Skeletal muscle tissue (tissue), 4 donors: Measurements from ENCODE around the gene CPT1C. TPM values are rescaled to one million over a fixed set of nuclear protein-coding genes. Genes with fewer than 3 reads are reported as not detected.

Source experiments
- H3K27ac ChIP-seq: one replicate; pipeline ENCODE4 v1.7.0; 2013; ENCODE audit warnings: mild to moderate bottlenecking, low read depth, low read length, inconsistent platforms
- H3K27me3 ChIP-seq, 3 donors: one replicate each; pipeline ENCODE4 v1.7.0; 2013; ENCODE audit warnings: low read length in 3 of 3; ENCODE audit not compliant: control insufficient read depth in 3 of 3, insufficient read depth in 3 of 3
- H3K36me3 ChIP-seq, 3 donors: one replicate each; pipeline ENCODE4 v1.7.0; 2013; ENCODE audit warnings: low read length in 3 of 3; ENCODE audit not compliant: control insufficient read depth in 3 of 3, insufficient read depth in 3 of 3
- H3K4me1 ChIP-seq, 3 donors: one replicate each; pipeline ENCODE4 v1.7.0; 2013; ENCODE audit warnings: low read length in 3 of 3, mild to moderate bottlenecking in 3 of 3; ENCODE audit not compliant: control insufficient read depth in 3 of 3, insufficient read depth in 3 of 3
- H3K4me3 ChIP-seq, 3 donors: one replicate each; pipeline ENCODE4 v1.7.0; 2013; ENCODE audit warnings: low read length in 3 of 3
- H3K9ac ChIP-seq, 3 donors: one replicate each; pipeline ENCODE4 v1.7.0; 2013; ENCODE audit warnings: low read length in 3 of 3, mild to moderate bottlenecking in 3 of 3, moderate library complexity in 2 of 3, low read depth in 1 of 3
- H3K9me3 ChIP-seq, 3 donors: one replicate each; pipeline ENCODE4 v1.7.0; 2013; ENCODE audit warnings: low read length in 3 of 3; ENCODE audit not compliant: control insufficient read depth in 3 of 3
- total RNA-seq: library from RNA; depleted of rRNA; stranded (reverse); fragments of >200 nt; gene quantifications from one replicate; pipeline ENCODE4 v1.2.3, GENCODE V29; 2014
- donor health status: Osteomylitis.

Gene CPT1C
- total RNA-seq, 1 donor from 2014 or later, result 4.7 TPM

DNA sequence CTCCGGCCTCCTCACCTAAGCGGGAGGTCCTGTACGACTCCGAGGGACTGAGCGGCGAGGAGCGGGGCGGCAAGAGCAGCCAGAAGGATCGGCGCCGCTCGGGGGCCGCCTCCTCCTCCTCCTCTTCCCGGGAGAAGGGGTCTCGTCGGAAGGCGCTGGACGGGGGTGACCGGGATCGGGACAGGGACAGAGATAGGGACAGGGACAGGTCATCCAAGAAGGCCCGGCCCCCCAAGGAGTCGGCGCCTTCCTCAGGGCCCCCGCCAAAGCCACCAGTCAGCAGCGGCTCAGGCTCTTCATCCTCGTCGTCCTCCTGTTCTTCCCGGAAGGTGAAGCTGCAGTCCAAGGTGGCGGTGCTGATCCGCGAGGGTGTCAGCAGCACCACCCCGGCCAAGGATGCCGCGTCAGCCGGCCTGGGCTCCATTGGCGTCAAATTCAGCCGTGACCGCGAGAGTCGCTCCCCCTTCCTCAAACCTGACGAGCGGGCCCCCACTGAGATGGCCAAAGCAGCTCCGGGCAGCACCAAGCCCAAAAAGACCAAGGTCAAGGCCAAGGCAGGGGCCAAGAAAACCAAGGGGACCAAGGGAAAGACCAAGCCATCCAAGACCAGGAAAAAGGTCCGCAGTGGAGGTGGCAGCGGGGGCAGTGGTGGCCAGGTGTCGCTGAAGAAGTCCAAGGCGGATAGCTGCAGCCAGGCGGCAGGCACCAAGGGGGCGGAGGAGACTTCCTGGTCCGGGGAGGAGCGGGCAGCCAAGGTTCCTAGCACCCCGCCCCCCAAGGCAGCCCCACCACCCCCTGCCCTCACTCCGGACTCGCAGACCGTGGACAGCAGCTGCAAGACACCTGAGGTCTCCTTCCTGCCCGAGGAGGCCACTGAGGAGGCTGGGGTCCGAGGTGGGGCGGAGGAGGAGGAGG lies 38.1 kb upstream of the CPT1C start:
- H3K27me3 ChIP-seq, result no peaks in the 10 kb centered on the region
- no peak overlapping the region for H3K4me3 ChIP-seq
- H3K9ac ChIP-seq, result no peak overlapping the region
- H3K4me1 ChIP-seq, result peaks cover 0 to 5% (median 0%) of the 10 kb centered on the region in 3 donors
- H3K27ac ChIP-seq, result no peak overlapping the region
- H3K9me3 ChIP-seq, result no peaks in the 10 kb centered on the region
- H3K36me3 ChIP-seq, result peaks cover 63 to 67% (median 63%) of the 10 kb centered on the region in 3 donors

GRCh38 chr19:49653466-49653806 lies 37.5 kb upstream of the CPT1C start:
- peaks cover 68 to 71% (median 68%) of the 10 kb centered on the region in 3 donors for H3K36me3 ChIP-seq
- H3K27ac ChIP-seq, result no peak overlapping the region
- no peaks in the 10 kb centered on the region for H3K27me3 ChIP-seq
- no peak overlapping the region for H3K4me3 ChIP-seq
- peaks cover 0 to 4% (median 0%) of the 10 kb centered on the region in 3 donors for H3K4me1 ChIP-seq
- H3K9ac ChIP-seq, result no peak overlapping the region
- H3K9me3 ChIP-seq, result no peaks in the 10 kb centered on the region

DNA sequence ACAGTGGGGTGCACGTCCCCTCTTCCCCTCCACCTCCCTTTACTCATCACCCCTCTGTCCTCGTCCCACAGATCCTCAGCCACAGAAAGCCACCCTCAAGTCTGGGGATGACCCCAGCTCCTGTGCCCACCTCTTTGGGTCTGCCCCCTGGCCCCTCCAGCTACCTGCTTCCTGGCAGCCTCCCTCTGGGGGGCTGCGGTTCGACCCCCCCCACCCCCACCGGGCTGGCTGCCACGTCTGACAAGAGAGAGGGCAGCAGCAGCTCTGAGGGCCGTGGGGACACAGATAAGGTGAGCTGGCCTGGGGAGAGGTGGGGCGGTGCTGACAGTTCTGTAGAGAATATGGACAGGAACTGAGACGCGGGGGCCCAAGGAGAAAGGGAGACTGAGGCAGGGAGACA lies 36.3 kb upstream of the CPT1C start:
- no peak overlapping the region for H3K9ac ChIP-seq
- peaks cover 0 to 4% (median 0%) of the 10 kb centered on the region in 3 donors for H3K4me1 ChIP-seq
- H3K36me3 ChIP-seq, result peaks cover 73 to 77% (median 74%) of the 10 kb centered on the region in 3 donors
- no peaks in the 10 kb centered on the region for H3K27me3 ChIP-seq
- no peak overlapping the region for H3K4me3 ChIP-seq
- H3K27ac ChIP-seq, result no peak overlapping the region
- no peaks in the 10 kb centered on the region for H3K9me3 ChIP-seq

GRCh38 chr19:49655570-49656455 lies 35.1 kb upstream of the CPT1C start:
- Histone ChIP-seq H3K27ac (no peak overlapping the region), H3K4me1 (no peaks in the 10 kb centered on the region), H3K9me3 (no peaks in the 10 kb centered on the region), H3K27me3 (no peaks in the 10 kb centered on the region), H3K36me3 (peaks cover 68 to 74% (median 72%) of the 10 kb centered on the region in 3 donors), H3K4me3 (no peak overlapping the region), H3K9ac (no peak overlapping the region)

DNA sequence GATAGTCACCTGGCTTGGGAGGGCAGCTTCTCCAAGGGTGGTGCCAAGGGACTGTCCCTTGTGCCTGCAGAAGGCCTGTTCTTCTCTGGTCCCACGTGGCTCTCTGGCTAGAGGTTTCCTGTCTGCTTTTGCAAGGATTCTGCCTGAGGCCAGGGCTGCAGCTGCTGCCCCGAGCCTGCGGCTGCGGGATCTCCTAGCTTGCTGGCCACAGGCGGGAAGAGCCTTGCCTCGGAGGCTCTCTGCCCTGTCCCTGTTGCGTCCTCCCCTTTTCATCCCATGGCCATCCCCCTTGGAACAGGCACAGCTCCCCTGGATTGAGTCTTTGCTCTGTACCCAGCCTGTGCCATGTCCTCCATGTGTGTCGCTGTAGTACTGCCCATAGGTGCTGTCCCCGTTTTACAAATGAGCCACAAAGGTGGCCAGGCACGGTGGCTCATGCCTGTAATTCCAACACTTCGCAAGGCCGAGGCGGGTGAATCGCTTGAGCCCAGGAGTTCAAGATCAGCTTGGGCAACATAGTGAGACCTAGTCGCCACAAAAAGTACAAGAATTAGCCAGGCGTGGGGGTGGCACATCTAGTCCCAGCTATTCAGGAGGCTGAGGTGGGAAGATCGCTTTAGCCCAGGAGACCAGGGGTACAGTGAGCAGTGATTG lies 34.3 kb upstream of the CPT1C start:
- Histone ChIP-seq H3K9ac (no peak overlapping the region), H3K27me3 (no peaks in the 10 kb centered on the region), H3K4me3 (no peak overlapping the region), H3K36me3 (peaks cover 72 to 77% (median 74%) of the 10 kb centered on the region in 3 donors), H3K4me1 (no peaks in the 10 kb centered on the region), H3K27ac (no peak overlapping the region), H3K9me3 (no peaks in the 10 kb centered on the region)

DNA sequence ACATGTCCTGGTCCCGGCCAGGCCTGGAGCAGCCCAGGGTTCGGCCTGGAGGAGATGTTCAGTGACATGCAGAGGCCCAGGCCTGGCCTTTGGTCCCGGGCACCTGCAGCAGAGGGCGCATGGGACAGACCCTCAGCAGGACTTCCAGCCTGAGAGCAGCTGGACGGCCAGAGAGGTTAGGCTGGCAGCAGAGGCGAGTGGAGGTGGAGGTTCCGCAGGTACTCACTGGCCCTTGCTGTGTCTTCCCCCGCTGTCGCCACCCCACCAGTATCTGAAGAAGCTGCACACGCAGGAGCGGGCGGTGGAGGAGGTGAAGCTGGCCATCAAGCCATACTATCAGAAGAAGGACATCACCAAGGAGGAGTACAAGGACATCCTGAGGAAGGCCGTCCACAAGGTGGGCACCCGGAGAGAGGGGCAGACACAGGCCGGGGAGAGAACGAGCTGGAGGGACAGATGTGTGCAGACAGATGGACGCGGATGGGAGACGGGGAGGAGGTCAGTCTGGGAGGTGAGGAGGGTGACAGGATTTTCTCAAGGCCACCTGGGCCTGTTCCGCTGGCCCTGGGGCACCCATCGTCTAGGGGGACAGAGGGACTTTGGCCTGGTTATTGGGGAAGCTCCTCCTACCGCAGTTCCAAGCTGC lies 33.3 kb upstream of the CPT1C start:
- Histone ChIP-seq H3K36me3 (peaks cover 79 to 82% (median 81%) of the 10 kb centered on the region in 3 donors), H3K9ac (no peak overlapping the region), H3K27ac (no peak overlapping the region), H3K4me1 (no peaks in the 10 kb centered on the region), H3K9me3 (no peaks in the 10 kb centered on the region), H3K27me3 (no peaks in the 10 kb centered on the region), H3K4me3 (no peak overlapping the region)

DNA sequence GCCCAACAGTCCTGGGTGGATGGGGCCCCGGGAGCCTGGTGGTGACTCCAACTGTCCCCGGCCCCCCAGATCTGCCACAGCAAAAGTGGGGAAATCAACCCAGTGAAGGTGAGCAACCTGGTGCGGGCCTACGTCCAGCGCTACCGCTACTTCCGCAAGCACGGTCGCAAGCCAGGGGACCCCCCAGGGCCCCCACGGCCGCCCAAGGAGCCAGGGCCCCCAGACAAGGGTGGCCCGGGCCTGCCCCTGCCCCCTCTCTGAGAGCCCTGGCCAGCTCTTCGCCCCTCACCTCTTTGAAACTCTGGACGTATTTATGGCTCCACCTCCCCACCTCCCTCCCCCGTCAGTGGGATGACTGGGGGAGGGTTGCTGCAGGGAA lies 32.8 kb upstream of the CPT1C start:
- H3K36me3 ChIP-seq, result peaks cover 79 to 81% (median 80%) of the 10 kb centered on the region in 3 donors
- no peak overlapping the region for H3K9ac ChIP-seq

GRCh38 chr19:49658566-49659442 lies 32.1 kb upstream of the CPT1C start:
- Histone ChIP-seq H3K4me1 (peaks cover 0 to 7% (median 5%) of the 10 kb centered on the region in 3 donors), H3K27ac (no peak overlapping the region), H3K4me3 (no peak overlapping the region), H3K9me3 (no peaks in the 10 kb centered on the region), H3K27me3 (no peaks in the 10 kb centered on the region), H3K9ac (peak overlapping the region in 1 of 3 donors; percentile 45), H3K36me3 (peaks cover 75 to 79% (median 77%) of the 10 kb centered on the region in 3 donors)

More for the DNA sequence above, 32.8 kb upstream of the CPT1C start:
- H3K27me3 ChIP-seq, result no peaks in the 10 kb centered on the region
- no peaks in the 10 kb centered on the region for H3K9me3 ChIP-seq
- H3K4me1 ChIP-seq, result peaks cover 0 to 2% (median 1%) of the 10 kb centered on the region in 3 donors
- H3K4me3 ChIP-seq, result no peak overlapping the region
- H3K27ac ChIP-seq, result no peak overlapping the region
